Measurements from ENCODE around the gene TMEM186.

DNA sequence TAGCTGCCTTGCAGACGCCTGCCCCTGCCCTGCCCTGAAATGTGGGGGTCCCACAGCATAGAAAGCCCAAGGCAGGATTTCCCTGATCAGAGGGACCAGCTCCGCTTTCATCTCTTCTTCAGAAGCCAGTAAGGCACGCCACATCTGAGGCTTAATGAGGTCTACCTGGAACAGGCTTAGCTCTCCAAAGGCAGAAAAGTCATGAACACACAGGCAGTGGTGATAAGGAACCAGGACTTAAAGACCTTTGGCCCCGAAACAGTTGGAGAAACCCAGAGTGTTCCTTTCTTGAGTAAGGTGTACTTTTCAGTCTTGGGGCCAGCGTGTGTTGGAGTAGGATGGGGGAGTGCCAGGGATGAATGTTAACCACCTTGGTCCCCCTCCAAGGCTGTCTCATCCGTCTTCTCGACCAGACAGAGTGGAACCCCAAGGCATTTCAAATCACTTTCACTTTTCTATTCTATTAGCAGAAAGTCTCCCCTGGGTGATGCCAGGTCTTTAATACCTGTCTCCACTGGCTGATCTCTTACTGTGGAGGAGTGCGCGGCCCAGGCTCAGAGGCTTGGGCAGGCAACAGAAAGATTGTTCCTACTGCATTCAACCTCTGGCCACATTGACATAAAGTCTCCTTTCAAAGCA is 43.9 kb downstream of the TMEM186 start:
- TF ChIP-seq EP300 (IDR thresholded peaks at IDR 0.05) (no peak), POLR2A (IDR thresholded peaks at IDR 0.05) (no peak)
- TF ChIP-seq, protein P1, sequence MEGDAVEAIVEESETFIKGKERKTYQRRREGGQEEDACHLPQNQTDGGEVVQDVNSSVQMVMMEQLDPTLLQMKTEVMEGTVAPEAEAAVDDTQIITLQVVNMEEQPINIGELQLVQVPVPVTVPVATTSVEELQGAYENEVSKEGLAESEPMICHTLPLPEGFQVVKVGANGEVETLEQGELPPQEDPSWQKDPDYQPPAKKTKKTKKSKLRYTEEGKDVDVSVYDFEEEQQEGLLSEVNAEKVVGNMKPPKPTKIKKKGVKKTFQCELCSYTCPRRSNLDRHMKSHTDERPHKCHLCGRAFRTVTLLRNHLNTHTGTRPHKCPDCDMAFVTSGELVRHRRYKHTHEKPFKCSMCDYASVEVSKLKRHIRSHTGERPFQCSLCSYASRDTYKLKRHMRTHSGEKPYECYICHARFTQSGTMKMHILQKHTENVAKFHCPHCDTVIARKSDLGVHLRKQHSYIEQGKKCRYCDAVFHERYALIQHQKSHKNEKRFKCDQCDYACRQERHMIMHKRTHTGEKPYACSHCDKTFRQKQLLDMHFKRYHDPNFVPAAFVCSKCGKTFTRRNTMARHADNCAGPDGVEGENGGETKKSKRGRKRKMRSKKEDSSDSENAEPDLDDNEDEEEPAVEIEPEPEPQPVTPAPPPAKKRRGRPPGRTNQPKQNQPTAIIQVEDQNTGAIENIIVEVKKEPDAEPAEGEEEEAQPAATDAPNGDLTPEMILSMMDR (IDR thresholded peaks at IDR 0.05): no peak

Data from gastroesophageal sphincter (tissue), 3 donors.